Endothelial cell (in vitro differentiated cells): ENCODE measurements around the gene EXOC5. TPM values are rescaled to one million over a fixed set of nuclear protein-coding genes. Genes with fewer than 3 reads are reported as not detected.
"Not testable (repeated sequence)": the region's sequence is repeated elsewhere in the genome, so short reads cannot be mapped to it uniquely, and the experiment has no call there.

Source experiments
- DNase-seq: peaks from one replicate; pipeline ENCODE4 v3.0.0; 2021; ENCODE audit warnings: low spot score
- H3K27ac Mint-ChIP-seq: one replicate; pipeline ENCODE4 v1.8.0; 2021; ENCODE audit warnings: mixed read lengths, inconsistent platforms; ENCODE audit not compliant: unreplicated experiment
- H3K27me3 Mint-ChIP-seq: one replicate; pipeline ENCODE4 v1.8.0; 2021; ENCODE audit warnings: mild to moderate bottlenecking, moderate library complexity, mixed read lengths, inconsistent platforms; ENCODE audit not compliant: unreplicated experiment
- H3K36me3 Mint-ChIP-seq: one replicate; pipeline ENCODE4 v1.8.0; 2021; ENCODE audit warnings: mild to moderate bottlenecking, low read depth, mixed read lengths, inconsistent platforms; ENCODE audit not compliant: unreplicated experiment
- H3K4me1 Mint-ChIP-seq: one replicate; pipeline ENCODE4 v1.8.0; 2021; ENCODE audit warnings: mild to moderate bottlenecking, mixed read lengths, inconsistent platforms; ENCODE audit not compliant: unreplicated experiment
- H3K4me3 Mint-ChIP-seq: one replicate; pipeline ENCODE4 v1.8.0; 2021; ENCODE audit warnings: mild to moderate bottlenecking, mixed read lengths, inconsistent platforms; ENCODE audit not compliant: unreplicated experiment
- H3K9me3 Mint-ChIP-seq: one replicate; pipeline ENCODE4 v1.8.0; 2021; ENCODE audit warnings: mixed read lengths, inconsistent platforms; ENCODE audit not compliant: unreplicated experiment
- CTCF ChIP-seq: fragments of 200-600 bp; sonication (generic); IDR thresholded peaks from one replicate; pipeline ENCODE4 v1.5.0; 2021; ENCODE audit warnings: antibody characterized with exemption; ENCODE audit not compliant: unreplicated experiment
- total RNA-seq: library from RNA; stranded (reverse); fragmentation: NEBNext Ultra II Directional; extraction: Animal tissue kit (Norgen Biotek cat#: 25700); gene quantifications from one replicate; pipeline ENCODE4 v1.2.1, GENCODE V29; 2021; ENCODE audit not compliant: unreplicated experiment

Gene EXOC5
- total RNA-seq, 1 donor from 2014 or later: 131 TPM

- peaks cover 42% of the 10 kb centered on the region for H3K4me1 Mint-ChIP-seq
Observed at GRCh38 chr14:57261604-57262003, 7.1 kb downstream of the EXOC5 start.

GRCh38 chr14:57259672-57260071, 9.0 kb downstream of the EXOC5 start:
- DNase-seq: no peak
- H3K36me3 Mint-ChIP-seq: peaks cover 19% of the 10 kb centered on the region
- no peak for TF ChIP-seq CTCF
- H3K4me1 Mint-ChIP-seq: peaks cover 34% of the 10 kb centered on the region
- no peaks in the 10 kb centered on the region for H3K27me3 Mint-ChIP-seq
- no peak overlapping the region for H3K4me3 Mint-ChIP-seq
- peak overlapping the region; percentile 2 for H3K27ac Mint-ChIP-seq
- no peaks in the 10 kb centered on the region for H3K9me3 Mint-ChIP-seq

More at GRCh38 chr14:57261604-57262003, 7.1 kb downstream of the EXOC5 start:
- no peak for TF ChIP-seq CTCF
- peaks cover 12% of the 10 kb centered on the region for H3K36me3 Mint-ChIP-seq
- H3K4me3 Mint-ChIP-seq: no peak overlapping the region
- H3K27ac Mint-ChIP-seq: no peak overlapping the region
- H3K9me3 Mint-ChIP-seq: no peaks in the 10 kb centered on the region
- DNase-seq: no peak
- no peaks in the 10 kb centered on the region for H3K27me3 Mint-ChIP-seq

GRCh38 chr14:57258221-57258620, 10.5 kb downstream of the EXOC5 start:
- H3K27ac Mint-ChIP-seq, H3K27me3 Mint-ChIP-seq, H3K9me3 Mint-ChIP-seq, H3K4me3 Mint-ChIP-seq, DNase-seq: not testable (repeated sequence)
- Mint-ChIP-seq H3K4me1 (peaks cover 22% of the 10 kb centered on the region), H3K36me3 (peaks cover 18% of the 10 kb centered on the region)

GRCh38 chr14:57254884-57255283, 13.8 kb downstream of the EXOC5 start:
- H3K27me3 Mint-ChIP-seq: no peaks in the 10 kb centered on the region
- TF ChIP-seq CTCF: no peak
- no peak for DNase-seq
- H3K9me3 Mint-ChIP-seq: no peaks in the 10 kb centered on the region
- H3K36me3 Mint-ChIP-seq: peaks cover 18% of the 10 kb centered on the region
- no peak overlapping the region for H3K27ac Mint-ChIP-seq
- H3K4me3 Mint-ChIP-seq: no peak overlapping the region
- peaks cover 24% of the 10 kb centered on the region for H3K4me1 Mint-ChIP-seq

GRCh38 chr14:57246933-57247657, 21.6 kb downstream of the EXOC5 start:
- Mint-ChIP-seq H3K27ac (no peak overlapping the region), H3K27me3 (no peaks in the 10 kb centered on the region), H3K36me3 (peaks cover 6% of the 10 kb centered on the region), H3K4me3 (no peak overlapping the region), H3K4me1 (peaks cover 4% of the 10 kb centered on the region), H3K9me3 (no peaks in the 10 kb centered on the region)
- no peak for TF ChIP-seq CTCF
- DNase-seq: no peak
